ENCODE results near the gene NINL. TPM values are rescaled to one million over a fixed set of nuclear protein-coding genes. Genes with fewer than 3 reads are reported as not detected.
"Not testable (repeated sequence)": the region's sequence is repeated elsewhere in the genome, so short reads cannot be mapped to it uniquely, and the experiment has no call there.

The NINL gene
- total and polyA plus RNA-seq, 2 of the 4 experiments (the other 2 are of a cell fraction) = 3.0 to 10.4 TPM

DNA sequence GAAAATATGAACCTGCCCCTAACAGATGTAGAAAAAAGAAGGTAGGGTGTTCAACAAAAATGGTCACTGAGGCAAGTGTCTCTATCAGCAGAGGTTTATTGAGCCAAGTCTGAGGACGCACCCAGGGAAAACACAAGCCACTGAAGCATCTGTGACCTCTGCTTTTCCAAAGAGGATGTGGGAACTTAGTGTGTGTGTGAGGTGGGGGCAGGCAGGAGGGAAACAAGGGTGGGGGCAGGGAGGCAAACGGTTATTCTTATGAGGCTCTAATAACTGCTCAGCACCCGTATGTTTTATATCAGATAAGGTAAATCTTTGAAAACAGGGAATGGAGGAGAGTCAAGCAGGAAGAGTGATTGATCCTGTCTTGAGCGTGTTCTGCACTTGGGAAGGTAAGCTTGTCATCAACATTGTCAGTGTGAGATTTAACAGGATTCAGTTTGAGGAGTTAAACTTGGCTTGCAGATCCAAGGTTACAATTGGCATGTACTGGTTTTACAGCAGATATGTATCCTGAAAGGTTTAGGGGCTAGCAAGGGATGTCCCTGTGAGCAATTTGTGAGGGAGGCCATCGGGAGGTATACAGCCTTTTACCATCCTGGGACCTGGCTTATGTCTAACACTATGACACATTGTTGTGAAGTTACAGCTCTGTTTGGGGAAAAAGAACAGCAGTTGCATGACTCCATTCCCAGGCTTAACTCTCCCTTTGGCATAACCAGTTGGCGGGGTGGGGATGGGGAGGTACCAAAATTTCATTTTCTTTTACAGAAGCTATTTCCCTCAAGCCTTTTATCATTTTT is 33.7 kb downstream of the NINL start:
- H2BK120ac ChIP-seq (ENCODE audit: low read depth, low read length) = no peak overlapping the region
- dilution Hi-C loops (cut with HindIII; ENCODE audit: low sequenced_read_pairs, unreplicated experiment) (no loop called here), intact Hi-C loops (cut with micrococcal nuclease) (no loop called here), in situ Hi-C loops (cut with MboI; ENCODE audit: low sequenced_read_pairs) (no loop called here)
- H3K4me1 ChIP-seq (ENCODE audit: control insufficient read depth, insufficient read depth, low read length) = peaks cover 24% of the 10 kb centered on the region
- no TSS peak for BruUV-seq (replicated peaks)
- H3K79me1 ChIP-seq (ENCODE audit: low read depth in 1 of 2, low read length in 2 of 2) = peaks cover 10 to 70% of the 10 kb centered on the region in 2 experiments; a peak in 3 of 4 replicates
- H2BK5ac ChIP-seq (ENCODE audit: low read depth, low read length, poor library complexity, severe bottlenecking) = no peak overlapping the region
- H2AK5ac ChIP-seq (ENCODE audit: low read depth, low read length) = peak overlapping the region; percentile 76
- H3K9me1 ChIP-seq (ENCODE audit: insufficient read depth, low read length) = peaks cover 35% of the 10 kb centered on the region
- no peak overlapping the region for H2AFZ ChIP-seq (replicated peaks; ENCODE audit: low read length, poor library complexity)
- H3K18ac ChIP-seq (ENCODE audit: low read depth, low read length) = no peak overlapping the region
- H2AK9ac ChIP-seq (replicated peaks; ENCODE audit: low read depth, low read length, poor library complexity) = no peak overlapping the region
- CTCF ChIA-PET = no interaction called here
- no peak overlapping the region for H2BK15ac ChIP-seq (ENCODE audit: low read depth, low read length)
- H3K9ac ChIP-seq (ENCODE audit: low read depth, low read length) = no peak overlapping the region
- ATAC-seq (ENCODE audit: low read depth) = no peak
- no peak overlapping the region for H4K8ac ChIP-seq (ENCODE audit: low read depth in 2 of 2, low read length in 2 of 2)
- POLR2A ChIA-PET (ENCODE audit: unreplicated experiment) = no interaction called here
- no peak overlapping the region for H4K5ac ChIP-seq (ENCODE audit: low read depth, low read length)
- no peaks in the 10 kb centered on the region for H3K9me3 ChIP-seq (ENCODE audit: control insufficient read depth, insufficient read depth, low read length)
- no peaks in the 10 kb centered on the region for H3K27me3 ChIP-seq (ENCODE audit: control insufficient read depth, insufficient read depth, low read length)
- no CpG with 5 or more reads among the region's 6 CpGs for WGBS, 2 experiments (ENCODE audit: extremely low coverage in 2 of 2, insufficient read length in 1 of 2)
- H4K20me1 ChIP-seq (ENCODE audit: insufficient read depth, low read length) = peaks cover 39% of the 10 kb centered on the region
- H2BK20ac ChIP-seq (ENCODE audit: low read depth, low read length) = no peak overlapping the region
- DNase-seq = no peak
- no peak overlapping the region for H3K4ac ChIP-seq (ENCODE audit: low read depth, low read length)
- no peak overlapping the region for H3K4me3 ChIP-seq (ENCODE audit: insufficient read depth, low read depth, low read length)
- H3K36me3 ChIP-seq (ENCODE audit: control insufficient read depth, insufficient read depth, low read length) = no peaks in the 10 kb centered on the region
- H3K23ac ChIP-seq (ENCODE audit: low read depth, low read length) = peak overlapping the region; percentile 59; the same call in 1 of the 2 replicates
- no peak overlapping the region for H3K4me2 ChIP-seq (ENCODE audit: low read depth, low read length)
- H3K27ac ChIP-seq (ENCODE audit: insufficient read depth, low read length) = no peak overlapping the region
- TF ChIP-seq RFX5 (IDR thresholded peaks at IDR 0.05; ENCODE audit: low read depth, low read length) = no peak
- TF ChIP-seq RAD21 (IDR thresholded peaks at IDR 0.05; ENCODE audit: low read length) = no peak
- TF ChIP-seq, protein P1, sequence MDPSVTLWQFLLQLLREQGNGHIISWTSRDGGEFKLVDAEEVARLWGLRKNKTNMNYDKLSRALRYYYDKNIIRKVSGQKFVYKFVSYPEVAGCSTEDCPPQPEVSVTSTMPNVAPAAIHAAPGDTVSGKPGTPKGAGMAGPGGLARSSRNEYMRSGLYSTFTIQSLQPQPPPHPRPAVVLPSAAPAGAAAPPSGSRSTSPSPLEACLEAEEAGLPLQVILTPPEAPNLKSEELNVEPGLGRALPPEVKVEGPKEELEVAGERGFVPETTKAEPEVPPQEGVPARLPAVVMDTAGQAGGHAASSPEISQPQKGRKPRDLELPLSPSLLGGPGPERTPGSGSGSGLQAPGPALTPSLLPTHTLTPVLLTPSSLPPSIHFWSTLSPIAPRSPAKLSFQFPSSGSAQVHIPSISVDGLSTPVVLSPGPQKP (IDR thresholded peaks at IDR 0.05; ENCODE audit: borderline replicate concordance, low read depth, low read length) = no peak
- TF ChIP-seq SMC3 (IDR thresholded peaks at IDR 0.05; ENCODE audit: low read depth, low read length) = no peak
- H4K91ac ChIP-seq (ENCODE audit: insufficient read depth, low read depth, low read length) = no peak overlapping the region
- H3K14ac ChIP-seq (replicated peaks; ENCODE audit: low read depth, low read length) = no peak overlapping the region; the same call in 1 of the 2 replicates
- H3K56ac ChIP-seq (ENCODE audit: extremely low read depth, insufficient read depth, low read length) = no peak overlapping the region

DNA sequence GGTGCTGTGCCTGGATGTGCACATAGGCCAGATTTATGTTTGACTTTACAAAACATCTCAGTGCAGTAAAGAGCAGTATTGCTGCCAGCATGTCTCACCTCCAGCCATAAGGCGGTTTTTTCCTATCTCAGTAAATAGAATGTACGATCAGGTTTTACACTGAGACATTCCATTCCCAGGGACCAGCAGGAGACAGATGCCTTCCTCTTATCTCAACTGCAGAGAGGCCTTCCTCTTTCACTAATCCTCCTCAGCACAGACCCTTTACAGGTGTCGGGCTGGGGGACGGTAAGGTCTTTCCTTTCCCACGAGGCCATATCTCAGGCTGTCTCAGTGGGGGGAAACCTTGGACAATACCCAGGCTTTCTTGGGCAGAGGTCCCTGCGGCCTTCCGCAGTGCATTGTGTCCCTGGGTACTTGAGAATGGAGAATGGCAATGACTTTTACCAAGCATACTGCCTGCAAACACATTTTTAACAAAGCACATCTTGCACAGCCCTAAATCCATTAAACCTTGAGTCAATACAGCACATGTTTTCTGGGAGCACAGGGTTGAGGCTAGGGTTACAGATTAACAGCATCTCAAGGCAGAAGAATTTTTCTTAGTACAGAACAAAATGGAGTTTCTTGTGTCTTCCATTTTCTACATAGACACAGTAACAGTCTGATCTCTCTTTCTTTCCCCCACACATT is 34.5 kb downstream of the NINL start:
- WGBS, 2 experiments (ENCODE audit: extremely low coverage in 2 of 2, insufficient read length in 1 of 2) = 60% methylated on average over 1 of the region's 7 CpGs; no CpG with 5 or more reads in 1 of the 2 experiments
- H4K8ac ChIP-seq (ENCODE audit: low read depth in 2 of 2, low read length in 2 of 2) = not testable (repeated sequence)

More for the DNA sequence above, 34.5 kb downstream of the NINL start:
- Histone ChIP-seq H3K4me1 (ENCODE audit: control insufficient read depth, insufficient read depth, low read length) (peaks cover 24% of the 10 kb centered on the region), H3K79me1 (ENCODE audit: low read depth in 1 of 2, low read length in 2 of 2) (peaks cover 10 to 67% of the 10 kb centered on the region in 2 experiments; a peak in 3 of 4 replicates), H3K9me1 (ENCODE audit: insufficient read depth, low read length) (peaks cover 38% of the 10 kb centered on the region), H4K20me1 (ENCODE audit: insufficient read depth, low read length) (peaks cover 39% of the 10 kb centered on the region)
- DNase-seq; intact Hi-C loops (cut with micrococcal nuclease); H3K27me3 ChIP-seq (ENCODE audit: control insufficient read depth, insufficient read depth, low read length); H4K5ac ChIP-seq (ENCODE audit: low read depth, low read length); ATAC-seq (ENCODE audit: low read depth); H3K23ac ChIP-seq (ENCODE audit: low read depth, low read length); H3K4ac ChIP-seq (ENCODE audit: low read depth, low read length); H3K4me3 ChIP-seq (ENCODE audit: insufficient read depth, low read depth, low read length); BruUV-seq (replicated peaks); H3K18ac ChIP-seq (ENCODE audit: low read depth, low read length); H3K9ac ChIP-seq (ENCODE audit: low read depth, low read length); H3K56ac ChIP-seq (ENCODE audit: extremely low read depth, insufficient read depth, low read length); H3K14ac ChIP-seq (replicated peaks; ENCODE audit: low read depth, low read length); H2BK20ac ChIP-seq (ENCODE audit: low read depth, low read length); POLR2A ChIA-PET (ENCODE audit: unreplicated experiment); H2AFZ ChIP-seq (replicated peaks; ENCODE audit: low read length, poor library complexity); H3K4me2 ChIP-seq (ENCODE audit: low read depth, low read length); dilution Hi-C loops (cut with HindIII; ENCODE audit: low sequenced_read_pairs, unreplicated experiment); H2AK5ac ChIP-seq (ENCODE audit: low read depth, low read length); H2AK9ac ChIP-seq (replicated peaks; ENCODE audit: low read depth, low read length, poor library complexity); H3K36me3 ChIP-seq (ENCODE audit: control insufficient read depth, insufficient read depth, low read length); H2BK120ac ChIP-seq (ENCODE audit: low read depth, low read length); CTCF ChIA-PET; H4K91ac ChIP-seq (ENCODE audit: insufficient read depth, low read depth, low read length); H2BK5ac ChIP-seq (ENCODE audit: low read depth, low read length, poor library complexity, severe bottlenecking); H2BK15ac ChIP-seq (ENCODE audit: low read depth, low read length); H3K9me3 ChIP-seq (ENCODE audit: control insufficient read depth, insufficient read depth, low read length); H3K27ac ChIP-seq (ENCODE audit: insufficient read depth, low read length); in situ Hi-C loops (cut with MboI; ENCODE audit: low sequenced_read_pairs): not testable (repeated sequence)
